ENCODE results near the gene LUZP2. TPM values are rescaled to one million over a fixed set of nuclear protein-coding genes. Genes with fewer than 3 reads are reported as not detected.

The LUZP2 gene
- polyA plus RNA-seq, 1 of the 3 experiments (the other 2 are of a cell fraction) = 0.03 TPM

GRCh38 chr11:24489477-24489876 is 7.4 kb upstream of the LUZP2 start:
- TF ChIP-seq SMC3 (IDR thresholded peaks at IDR 0.05; ENCODE audit: low read depth, low read length) (no peak), FOXM1 (IDR thresholded peaks at IDR 0.05; ENCODE audit: low read depth) (no peak), FOSL2 (IDR thresholded peaks at IDR 0.05; ENCODE audit: borderline replicate concordance, low read depth) (no peak), FOXJ3 (CRISPR knock-in tag; IDR thresholded peaks at IDR 0.05) (no peak), MXI1 (IDR thresholded peaks at IDR 0.05; ENCODE audit: low read depth, low read length) (no peak), JUND (IDR thresholded peaks at IDR 0.05) (no peak), EZH2phosphoT487 (IDR thresholded peaks at IDR 0.05; ENCODE audit: borderline replicate concordance, low read depth) (no peak), REST (IDR thresholded peaks at IDR 0.05; ENCODE audit: low read depth, low read length) (no peak), NFIC (IDR thresholded peaks at IDR 0.05; ENCODE audit: borderline replicate concordance) (no peak), USF2 (IDR thresholded peaks at IDR 0.05; ENCODE audit: borderline replicate concordance, low read depth, low read length) (no peak), ZBTB33 (IDR thresholded peaks at IDR 0.05; ENCODE audit: borderline replicate concordance, low read depth) (no peak), ELF1 (IDR thresholded peaks at IDR 0.05) (no peak), TCF12 (IDR thresholded peaks at IDR 0.05) (no peak)
- TF ChIP-seq, protein P1, sequence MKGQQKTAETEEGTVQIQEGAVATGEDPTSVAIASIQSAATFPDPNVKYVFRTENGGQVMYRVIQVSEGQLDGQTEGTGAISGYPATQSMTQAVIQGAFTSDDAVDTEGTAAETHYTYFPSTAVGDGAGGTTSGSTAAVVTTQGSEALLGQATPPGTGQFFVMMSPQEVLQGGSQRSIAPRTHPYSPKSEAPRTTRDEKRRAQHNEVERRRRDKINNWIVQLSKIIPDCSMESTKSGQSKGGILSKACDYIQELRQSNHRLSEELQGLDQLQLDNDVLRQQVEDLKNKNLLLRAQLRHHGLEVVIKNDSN (IDR thresholded peaks at IDR 0.05; ENCODE audit: borderline replicate concordance, low read depth) = no peak
- H4K20me1 ChIP-seq (ENCODE audit: insufficient read depth) = no peaks in the 10 kb centered on the region
- 48% methylated on average over 4 of the region's 4 CpGs for WGBS (ENCODE audit: low lambda C conversion rate)
- no peak overlapping the region for H3K27ac ChIP-seq (ENCODE audit: low read depth in 2 of 2, low read length in 1 of 2)
- H3K36me3 ChIP-seq (replicated peaks in 1 of 2; ENCODE audit: control insufficient read depth in 1 of 2, insufficient read depth in 2 of 2, low read length in 1 of 2) = no peaks in the 10 kb centered on the region
- no peaks in the 10 kb centered on the region for H3K4me1 ChIP-seq (ENCODE audit: control insufficient read depth in 1 of 2, insufficient read depth in 2 of 2, low read depth in 1 of 2, low read length in 1 of 2)
- no peaks in the 10 kb centered on the region for H3F3A ChIP-seq (replicated peaks; ENCODE audit: insufficient read depth)
- CTCF ChIA-PET = no interaction called here
- no peak overlapping the region for H3K9ac ChIP-seq
- no peak overlapping the region for H3K4me2 ChIP-seq
- POLR2A ChIA-PET = no interaction called here
- H3K4me3 ChIP-seq (ENCODE audit: low read depth in 2 of 2, low read length in 1 of 2) = no peak overlapping the region
- no peaks in the 10 kb centered on the region for H3K9me2 ChIP-seq
- no peaks in the 10 kb centered on the region for H3K27me3 ChIP-seq (ENCODE audit: insufficient read depth)
- H2AFZ ChIP-seq (ENCODE audit: low read depth) = no peak overlapping the region
- DNase-seq = no peak
- H3K79me2 ChIP-seq (ENCODE audit: insufficient read depth) = no peaks in the 10 kb centered on the region
- H3K9me3 ChIP-seq = no peaks in the 10 kb centered on the region

All from SK-N-SH (cell line).